BE2C (cell line): Measurements from ENCODE around the gene SKI.

Experiments
- DNase-seq: peaks from one replicate; pipeline ENCODE4 v3.0.0-alpha.2; 2020
- H3K27me3 ChIP-seq: fragments of 250-450 bp; sonication (Bioruptor Pico); 2 replicates; pipeline ENCODE4 v1.5.1; 2020; ENCODE audit warnings: mild to moderate bottlenecking
- H3K36me3 ChIP-seq: fragments of 250-450 bp; sonication (Bioruptor Pico); 2 replicates; pipeline ENCODE4 v1.5.1; 2020; ENCODE audit warnings: mild to moderate bottlenecking
- H3K4me1 ChIP-seq: fragments of 250-450 bp; sonication (Bioruptor Pico); 2 replicates; pipeline ENCODE4 v1.5.1; 2020
- H3K4me3 ChIP-seq: 2 replicates; pipeline ENCODE4 v1.5.1; 2011; ENCODE audit warnings: low read depth, low read length
- H3K9me3 ChIP-seq: fragments of 250-450 bp; sonication (Bioruptor Pico); 2 replicates; pipeline ENCODE4 v1.5.1; 2020
- TF ChIP-seq, protein P1 (sequence below): IDR thresholded peaks from 2 replicates; pipeline ENCODE4 v1.5.1; 2012; ENCODE audit warnings: mild to moderate bottlenecking, low read depth, low read length

SKI gene

GRCh38 chr1:2277741-2278488, 49.8 kb downstream of the SKI start:
- TF ChIP-seq, protein P1, sequence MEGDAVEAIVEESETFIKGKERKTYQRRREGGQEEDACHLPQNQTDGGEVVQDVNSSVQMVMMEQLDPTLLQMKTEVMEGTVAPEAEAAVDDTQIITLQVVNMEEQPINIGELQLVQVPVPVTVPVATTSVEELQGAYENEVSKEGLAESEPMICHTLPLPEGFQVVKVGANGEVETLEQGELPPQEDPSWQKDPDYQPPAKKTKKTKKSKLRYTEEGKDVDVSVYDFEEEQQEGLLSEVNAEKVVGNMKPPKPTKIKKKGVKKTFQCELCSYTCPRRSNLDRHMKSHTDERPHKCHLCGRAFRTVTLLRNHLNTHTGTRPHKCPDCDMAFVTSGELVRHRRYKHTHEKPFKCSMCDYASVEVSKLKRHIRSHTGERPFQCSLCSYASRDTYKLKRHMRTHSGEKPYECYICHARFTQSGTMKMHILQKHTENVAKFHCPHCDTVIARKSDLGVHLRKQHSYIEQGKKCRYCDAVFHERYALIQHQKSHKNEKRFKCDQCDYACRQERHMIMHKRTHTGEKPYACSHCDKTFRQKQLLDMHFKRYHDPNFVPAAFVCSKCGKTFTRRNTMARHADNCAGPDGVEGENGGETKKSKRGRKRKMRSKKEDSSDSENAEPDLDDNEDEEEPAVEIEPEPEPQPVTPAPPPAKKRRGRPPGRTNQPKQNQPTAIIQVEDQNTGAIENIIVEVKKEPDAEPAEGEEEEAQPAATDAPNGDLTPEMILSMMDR: no peak
- no peaks in the 10 kb centered on the region for H3K9me3 ChIP-seq
- no peaks in the 10 kb centered on the region for H3K27me3 ChIP-seq
- H3K4me1 ChIP-seq: no peaks in the 10 kb centered on the region
- no peaks in the 10 kb centered on the region for H3K36me3 ChIP-seq
- no peak for DNase-seq
- H3K4me3 ChIP-seq: no peak overlapping the region

- Histone ChIP-seq H3K9me3 (no peaks in the 10 kb centered on the region), H3K4me3 (no peak overlapping the region), H3K27me3 (no peaks in the 10 kb centered on the region), H3K4me1 (no peaks in the 10 kb centered on the region), H3K36me3 (no peaks in the 10 kb centered on the region)
- TF ChIP-seq, protein P1: no peak
- no peak for DNase-seq
Observed at GRCh38 chr1:2278591-2279209, 50.6 kb downstream of the SKI start.

GRCh38 chr1:2279210-2279639, 51.1 kb downstream of the SKI start:
- no peak for DNase-seq
- no peaks in the 10 kb centered on the region for H3K27me3 ChIP-seq
- H3K36me3 ChIP-seq: no peaks in the 10 kb centered on the region
- H3K4me1 ChIP-seq: no peaks in the 10 kb centered on the region
- H3K9me3 ChIP-seq: no peaks in the 10 kb centered on the region
- H3K4me3 ChIP-seq: no peak overlapping the region
- TF ChIP-seq, protein P1: no peak

GRCh38 chr1:2279817-2280216, 51.7 kb downstream of the SKI start:
- no peak overlapping the region for H3K4me3 ChIP-seq
- no peak for DNase-seq
- no peaks in the 10 kb centered on the region for H3K27me3 ChIP-seq
- H3K36me3 ChIP-seq: no peaks in the 10 kb centered on the region
- TF ChIP-seq, protein P1: no peak
- H3K9me3 ChIP-seq: no peaks in the 10 kb centered on the region
- H3K4me1 ChIP-seq: no peaks in the 10 kb centered on the region

DNA sequence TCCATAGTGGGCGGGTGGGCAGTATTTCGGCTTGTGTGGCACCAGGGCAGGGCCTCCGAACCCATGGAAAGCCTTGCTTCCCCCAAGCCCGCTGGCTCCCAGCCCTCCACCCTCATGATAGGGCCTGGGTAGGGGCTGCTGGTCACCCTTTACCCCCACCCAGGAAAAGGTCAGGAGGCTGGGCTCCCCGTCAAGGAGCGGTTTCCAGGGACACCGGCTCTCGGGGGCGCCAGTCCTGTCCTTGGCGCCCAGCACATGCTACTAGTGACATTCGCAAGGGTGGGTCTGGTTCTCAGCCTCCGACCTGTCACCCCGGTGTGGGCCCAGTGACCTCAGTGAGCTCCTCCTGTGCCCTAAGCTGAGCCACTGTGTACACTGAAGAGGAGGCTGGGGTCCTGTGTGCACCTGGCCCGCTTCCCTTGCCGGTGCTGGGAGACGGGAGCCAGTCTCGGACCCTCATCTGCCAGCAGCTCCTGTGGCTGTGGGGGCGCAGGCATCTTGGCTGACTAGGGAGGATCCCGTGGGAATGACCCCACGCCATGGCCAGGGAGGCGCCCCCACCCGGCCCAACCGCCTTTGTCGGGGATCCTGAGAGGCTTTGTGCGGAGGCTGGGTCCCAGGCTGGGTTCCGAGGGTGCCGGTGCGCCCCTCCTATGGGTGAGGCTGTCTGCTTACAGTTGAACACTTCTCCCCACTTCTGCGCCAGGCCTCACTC, 54.6 kb downstream of the SKI start:
- Histone ChIP-seq H3K4me1 (no peaks in the 10 kb centered on the region), H3K4me3 (no peak overlapping the region), H3K9me3 (no peaks in the 10 kb centered on the region), H3K27me3 (no peaks in the 10 kb centered on the region), H3K36me3 (no peaks in the 10 kb centered on the region)
- no peak for DNase-seq
- TF ChIP-seq, protein P1: no peak
